Stimulated activated memory B cell treated with anti-CD40 and anti-IgM and Interleukin-4, amounts not matched to agents 10 μg/mL and 1 μg/mL and 100 μg/mL, for 72 hours (primary cell): ENCODE data around the gene MBOAT1.
"Not testable (repeated sequence)": the region's sequence is repeated elsewhere in the genome, so short reads cannot be mapped to it uniquely, and the experiment has no call there.

Experiments used
- ATAC-seq: fragments of 150-1000 bp; cut with Tn5 transposase; 2 replicates; pipeline ENCODE4 v1.10.0; 2021
- H3K27ac Mint-ChIP-seq: one replicate; pipeline ENCODE4 v1.8.0; 2022; ENCODE audit warnings: mild to moderate bottlenecking, mixed read lengths
- H3K27me3 Mint-ChIP-seq: one replicate; pipeline ENCODE4 v1.8.0; 2022; ENCODE audit warnings: mixed read lengths
- H3K36me3 Mint-ChIP-seq: one replicate; pipeline ENCODE4 v1.8.0; 2022; ENCODE audit warnings: mixed read lengths
- H3K4me1 Mint-ChIP-seq: one replicate; pipeline ENCODE4 v1.8.0; 2022; ENCODE audit warnings: mixed read lengths
- H3K4me3 Mint-ChIP-seq: one replicate; pipeline ENCODE4 v1.8.0; 2022; ENCODE audit warnings: mild to moderate bottlenecking, moderate library complexity, mixed read lengths
- H3K9me3 Mint-ChIP-seq: one replicate; pipeline ENCODE4 v1.8.0; 2022; ENCODE audit warnings: mixed read lengths

MBOAT1 gene

DNA sequence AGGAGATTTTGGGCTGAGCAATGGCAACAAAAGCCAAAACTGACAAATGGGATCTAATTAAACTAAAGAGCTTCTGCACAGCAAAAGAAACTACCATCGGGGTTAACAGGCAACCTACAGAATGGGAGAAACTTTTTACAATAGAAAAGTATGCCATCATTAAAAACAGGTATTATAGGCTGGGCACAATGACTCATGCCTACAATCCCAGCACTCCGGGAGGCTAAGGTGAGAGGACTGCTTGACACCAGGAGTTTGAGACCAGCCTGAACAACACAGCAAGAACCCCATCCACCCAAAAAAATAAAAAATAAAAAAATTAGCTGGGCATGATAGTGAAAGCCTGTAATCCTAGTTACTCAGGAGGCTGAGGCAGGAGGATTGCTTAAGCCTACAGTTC lies 55.4 kb downstream of the MBOAT1 start:
- H3K9me3 Mint-ChIP-seq = peaks cover 2% of the 10 kb centered on the region
- no peak overlapping the region for H3K27ac Mint-ChIP-seq
- no peaks in the 10 kb centered on the region for H3K36me3 Mint-ChIP-seq
- H3K4me3 Mint-ChIP-seq = no peak overlapping the region
- H3K4me1 Mint-ChIP-seq = no peaks in the 10 kb centered on the region
- H3K27me3 Mint-ChIP-seq = no peaks in the 10 kb centered on the region
- ATAC-seq = no peak

GRCh38 chr6:20154753-20155152 lies 57.5 kb downstream of the MBOAT1 start:
- Mint-ChIP-seq H3K27me3 (no peaks in the 10 kb centered on the region), H3K27ac (no peak overlapping the region), H3K9me3 (peaks cover 2% of the 10 kb centered on the region), H3K4me3 (no peak overlapping the region), H3K4me1 (no peaks in the 10 kb centered on the region), H3K36me3 (no peaks in the 10 kb centered on the region)
- no peak for ATAC-seq

DNA sequence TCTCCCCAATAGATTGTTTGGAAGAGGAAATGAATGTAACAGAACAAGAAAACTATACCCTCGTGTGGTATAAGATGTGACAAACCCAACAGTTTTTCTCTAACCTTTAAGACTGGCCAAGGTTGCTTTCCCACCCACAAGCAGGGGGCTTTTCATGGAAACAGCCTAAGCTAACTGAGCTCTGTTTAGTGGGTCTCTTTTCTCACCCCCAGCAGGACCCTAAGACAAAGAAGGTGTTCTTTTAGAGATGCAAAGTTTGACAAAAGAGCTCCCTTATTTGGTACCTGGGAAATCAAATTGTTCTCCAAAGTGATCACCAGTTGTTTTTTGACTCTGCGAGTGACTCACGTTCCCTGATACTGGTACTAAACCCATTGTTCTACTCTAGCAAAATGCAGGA lies 59.1 kb downstream of the MBOAT1 start:
- H3K4me3 Mint-ChIP-seq = no peak overlapping the region

GRCh38 chr6:20148433-20148832 lies 63.8 kb downstream of the MBOAT1 start:
- H3K4me3 Mint-ChIP-seq = no peak overlapping the region
- no peaks in the 10 kb centered on the region for H3K27me3 Mint-ChIP-seq
- no peak for ATAC-seq
- H3K27ac Mint-ChIP-seq = no peak overlapping the region
- H3K36me3 Mint-ChIP-seq = no peaks in the 10 kb centered on the region
- no peaks in the 10 kb centered on the region for H3K9me3 Mint-ChIP-seq
- H3K4me1 Mint-ChIP-seq = no peaks in the 10 kb centered on the region

More for the DNA sequence above, 59.1 kb downstream of the MBOAT1 start:
- Mint-ChIP-seq H3K36me3 (no peaks in the 10 kb centered on the region), H3K27ac (no peak overlapping the region), H3K4me1 (no peaks in the 10 kb centered on the region), H3K27me3 (no peaks in the 10 kb centered on the region), H3K9me3 (no peaks in the 10 kb centered on the region)
- ATAC-seq = no peak

DNA sequence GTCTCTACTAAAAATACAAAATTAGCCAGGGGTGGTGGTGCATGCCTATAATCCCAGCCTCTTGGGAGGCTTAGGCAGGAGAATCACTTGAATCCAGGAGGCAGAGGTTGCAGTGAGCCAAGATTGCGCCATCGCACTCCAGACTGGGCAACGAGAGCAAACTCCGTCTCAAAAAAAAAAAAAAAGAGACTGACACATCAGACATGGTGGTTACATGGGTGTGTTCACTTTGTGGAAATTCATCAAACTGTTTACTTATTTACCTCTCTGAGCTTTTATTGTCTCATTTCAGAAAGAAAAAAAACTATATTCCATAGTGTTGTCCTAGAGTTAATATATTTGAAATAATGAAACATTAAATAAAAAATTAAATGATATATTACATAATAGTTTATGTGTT lies 64.8 kb downstream of the MBOAT1 start:
- H3K27me3 Mint-ChIP-seq = no peaks in the 10 kb centered on the region
- no peak for ATAC-seq
- no peaks in the 10 kb centered on the region for H3K9me3 Mint-ChIP-seq
- H3K36me3 Mint-ChIP-seq = no peaks in the 10 kb centered on the region
- H3K27ac Mint-ChIP-seq = no peak overlapping the region
- H3K4me1 Mint-ChIP-seq = no peaks in the 10 kb centered on the region
- no peak overlapping the region for H3K4me3 Mint-ChIP-seq

DNA sequence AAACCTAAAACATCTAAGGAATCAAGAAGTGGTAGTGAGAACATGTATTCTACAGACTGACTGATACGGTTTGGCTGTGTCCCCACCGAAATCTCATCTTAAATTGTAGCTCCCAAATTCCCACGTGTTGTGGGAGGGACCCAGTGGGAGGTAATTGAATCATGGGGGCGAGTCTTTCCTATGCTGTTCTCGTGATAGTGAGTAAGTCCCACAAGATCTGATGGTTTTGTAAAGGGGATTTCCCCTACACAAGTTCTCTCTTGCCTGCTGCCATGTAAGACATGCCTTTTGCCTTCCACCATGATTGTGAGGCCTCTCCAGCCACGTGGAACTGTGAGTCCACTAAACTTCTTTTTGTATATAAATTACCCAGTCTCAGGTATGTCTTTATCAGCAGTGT lies 65.4 kb downstream of the MBOAT1 start:
- not testable (repeated sequence) for H3K9me3 Mint-ChIP-seq, ATAC-seq

DNA sequence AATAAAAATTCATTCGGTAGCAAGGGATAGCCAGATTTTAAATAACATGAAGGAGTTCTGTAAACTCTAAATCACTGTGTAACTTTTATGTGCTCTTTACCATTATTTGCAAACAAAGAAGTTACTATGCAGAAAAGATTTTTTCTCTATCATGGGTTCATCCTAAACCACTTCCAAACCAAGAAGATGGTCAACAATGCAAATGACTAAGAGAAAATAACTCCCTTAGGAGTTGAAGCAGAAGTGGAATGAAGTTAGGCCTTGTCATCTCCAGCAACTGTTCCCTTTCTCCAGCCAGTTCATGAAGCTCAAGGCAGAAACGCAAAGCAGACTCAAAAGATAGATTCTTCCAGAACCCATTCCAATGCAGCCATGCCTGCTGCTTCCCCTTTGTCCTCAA lies 66.0 kb downstream of the MBOAT1 start:
- H3K27ac Mint-ChIP-seq = no peak overlapping the region
- ATAC-seq = no peak
- H3K36me3 Mint-ChIP-seq = peaks cover 4% of the 10 kb centered on the region
- H3K4me1 Mint-ChIP-seq = no peaks in the 10 kb centered on the region
- no peak overlapping the region for H3K4me3 Mint-ChIP-seq
- no peaks in the 10 kb centered on the region for H3K27me3 Mint-ChIP-seq
- no peaks in the 10 kb centered on the region for H3K9me3 Mint-ChIP-seq

More for the DNA sequence above, 65.4 kb downstream of the MBOAT1 start:
- not testable (repeated sequence) for H3K4me1 Mint-ChIP-seq, H3K27me3 Mint-ChIP-seq, H3K27ac Mint-ChIP-seq, H3K36me3 Mint-ChIP-seq, H3K4me3 Mint-ChIP-seq

GRCh38 chr6:20142866-20143265 lies 69.4 kb downstream of the MBOAT1 start:
- H3K36me3 Mint-ChIP-seq = peaks cover 4% of the 10 kb centered on the region
- no peaks in the 10 kb centered on the region for H3K27me3 Mint-ChIP-seq
- H3K9me3 Mint-ChIP-seq = no peaks in the 10 kb centered on the region
- ATAC-seq = no peak
- H3K27ac Mint-ChIP-seq = no peak overlapping the region
- no peaks in the 10 kb centered on the region for H3K4me1 Mint-ChIP-seq
- H3K4me3 Mint-ChIP-seq = no peak overlapping the region

DNA sequence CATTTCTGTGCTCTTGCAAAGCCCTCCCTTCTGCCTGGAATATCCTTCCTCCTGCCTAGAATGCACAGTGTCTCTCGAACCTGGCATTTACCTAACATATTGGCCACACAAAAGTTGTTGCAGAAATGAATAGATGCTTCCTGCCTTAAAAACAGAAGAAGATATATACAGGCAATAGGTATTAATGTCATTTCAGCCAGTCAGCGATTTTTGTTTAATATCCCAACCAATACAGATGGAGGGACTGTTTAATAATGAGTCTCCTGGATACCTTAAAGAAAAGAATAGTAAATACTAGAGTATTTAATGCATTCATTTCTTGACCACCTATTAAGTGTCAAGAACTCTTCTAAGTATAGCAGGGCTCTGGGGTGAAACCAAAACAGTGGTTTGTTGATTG lies 70.3 kb downstream of the MBOAT1 start:
- H3K36me3 Mint-ChIP-seq = peaks cover 4% of the 10 kb centered on the region
- no peak overlapping the region for H3K27ac Mint-ChIP-seq
- H3K4me1 Mint-ChIP-seq = no peaks in the 10 kb centered on the region

GRCh38 chr6:20139127-20139963 lies 72.9 kb downstream of the MBOAT1 start:
- H3K27me3 Mint-ChIP-seq = not testable (repeated sequence)

More for the DNA sequence above, 70.3 kb downstream of the MBOAT1 start:
- no peak for ATAC-seq
- H3K27me3 Mint-ChIP-seq = no peaks in the 10 kb centered on the region
- no peaks in the 10 kb centered on the region for H3K9me3 Mint-ChIP-seq
- no peak overlapping the region for H3K4me3 Mint-ChIP-seq

DNA sequence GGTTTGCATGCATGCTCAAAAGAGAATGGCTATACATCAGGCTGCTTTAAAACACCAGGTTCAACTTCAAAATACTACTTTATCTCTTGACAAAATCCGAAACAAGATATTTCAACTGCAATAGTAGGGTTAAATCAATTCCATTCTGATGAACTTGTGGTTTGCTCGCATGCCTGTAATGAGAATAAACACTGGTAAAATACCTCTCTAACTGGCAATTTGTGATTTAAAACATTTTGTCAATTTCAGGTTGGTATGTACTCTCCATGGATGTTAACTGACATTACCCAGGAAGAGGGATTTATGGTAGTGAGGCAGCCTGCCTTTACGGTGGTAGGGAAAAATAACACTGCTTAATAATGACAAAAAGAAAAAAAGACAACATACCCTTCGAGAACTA lies 74.4 kb downstream of the MBOAT1 start:
- Mint-ChIP-seq H3K4me1 (no peaks in the 10 kb centered on the region), H3K36me3 (peaks cover 4% of the 10 kb centered on the region), H3K4me3 (no peak overlapping the region), H3K27ac (no peak overlapping the region), H3K9me3 (no peaks in the 10 kb centered on the region), H3K27me3 (no peaks in the 10 kb centered on the region)
- no peak for ATAC-seq

More at GRCh38 chr6:20139127-20139963, 72.9 kb downstream of the MBOAT1 start:
- ATAC-seq, H3K27ac Mint-ChIP-seq, H3K4me1 Mint-ChIP-seq, H3K4me3 Mint-ChIP-seq, H3K36me3 Mint-ChIP-seq, H3K9me3 Mint-ChIP-seq: not testable (repeated sequence)

DNA sequence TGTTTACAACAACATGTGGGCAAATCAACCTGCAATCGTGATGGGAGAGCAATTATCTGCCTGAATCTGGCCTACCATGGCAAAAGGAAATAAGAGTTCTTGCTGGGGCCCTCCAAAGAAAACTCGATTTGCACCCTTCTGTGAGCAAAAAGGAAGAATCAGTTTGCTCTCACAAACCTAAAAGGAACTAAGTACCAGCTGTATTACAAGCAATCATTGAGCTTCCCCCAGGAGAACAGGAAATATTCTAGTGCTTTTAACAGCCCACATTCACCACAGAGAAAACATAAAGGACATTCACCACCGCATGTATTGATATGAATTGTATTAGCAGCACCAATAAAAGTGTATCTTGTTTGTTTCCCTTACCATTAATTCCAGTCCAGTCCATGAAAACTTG lies 75.0 kb downstream of the MBOAT1 start:
- Mint-ChIP-seq H3K9me3 (no peaks in the 10 kb centered on the region), H3K36me3 (peaks cover 4% of the 10 kb centered on the region), H3K27ac (no peak overlapping the region), H3K27me3 (no peaks in the 10 kb centered on the region), H3K4me3 (no peak overlapping the region), H3K4me1 (no peaks in the 10 kb centered on the region)
- no peak for ATAC-seq

DNA sequence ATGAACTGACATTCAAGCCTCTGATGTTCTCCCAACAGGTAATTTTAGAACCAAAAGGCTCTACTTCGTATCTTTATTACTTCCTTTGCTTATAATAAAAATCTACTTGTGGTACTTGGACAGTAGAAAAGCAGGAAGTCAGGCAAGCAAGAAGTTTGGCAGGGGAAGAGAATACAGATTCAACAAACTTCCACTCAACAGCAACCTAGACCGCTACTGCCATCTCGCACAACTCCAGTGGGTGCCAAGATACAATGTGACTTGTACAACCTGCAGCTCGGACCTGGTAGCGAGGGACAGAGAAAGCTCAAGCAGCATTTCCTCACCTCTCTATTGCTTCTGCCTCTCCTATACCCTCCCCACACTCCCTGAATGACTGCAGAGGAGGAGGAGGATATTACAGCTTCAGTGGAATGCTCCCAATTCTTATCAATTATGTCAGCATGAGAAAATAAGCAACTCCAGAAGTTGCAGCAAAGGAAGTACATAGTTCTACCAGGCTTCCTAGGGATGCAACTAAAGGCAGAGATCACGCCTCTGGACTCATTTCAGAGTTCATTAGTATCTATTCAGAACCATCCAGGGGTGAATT lies 76.5 kb downstream of the MBOAT1 start:
- no peak for ATAC-seq
- no peaks in the 10 kb centered on the region for H3K9me3 Mint-ChIP-seq
- H3K4me1 Mint-ChIP-seq = no peaks in the 10 kb centered on the region
- H3K4me3 Mint-ChIP-seq = no peak overlapping the region
- H3K36me3 Mint-ChIP-seq = no peaks in the 10 kb centered on the region
- H3K27me3 Mint-ChIP-seq = no peaks in the 10 kb centered on the region
- H3K27ac Mint-ChIP-seq = no peak overlapping the region

DNA sequence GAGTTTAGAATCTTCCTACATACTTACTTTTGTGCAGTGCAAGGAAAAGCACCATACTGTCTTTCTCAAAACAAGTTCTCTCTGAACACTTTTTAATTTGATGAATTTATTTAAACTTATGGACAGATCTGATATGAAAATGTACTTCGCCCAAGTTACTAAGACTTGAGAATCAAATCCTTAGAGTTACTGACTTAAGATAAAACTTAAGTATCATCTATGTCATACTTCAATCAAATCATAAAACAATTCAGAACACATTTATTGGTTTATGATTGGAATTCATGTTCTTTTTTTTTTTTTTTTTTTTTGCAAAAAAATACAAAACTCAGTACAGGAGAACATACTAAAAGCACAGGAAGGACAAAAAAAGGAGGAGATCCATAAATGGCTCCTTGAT lies 77.7 kb downstream of the MBOAT1 start:
- Mint-ChIP-seq H3K27ac (no peak overlapping the region), H3K9me3 (no peaks in the 10 kb centered on the region), H3K4me1 (no peaks in the 10 kb centered on the region), H3K27me3 (no peaks in the 10 kb centered on the region), H3K36me3 (no peaks in the 10 kb centered on the region), H3K4me3 (no peak overlapping the region)
- no peak for ATAC-seq

DNA sequence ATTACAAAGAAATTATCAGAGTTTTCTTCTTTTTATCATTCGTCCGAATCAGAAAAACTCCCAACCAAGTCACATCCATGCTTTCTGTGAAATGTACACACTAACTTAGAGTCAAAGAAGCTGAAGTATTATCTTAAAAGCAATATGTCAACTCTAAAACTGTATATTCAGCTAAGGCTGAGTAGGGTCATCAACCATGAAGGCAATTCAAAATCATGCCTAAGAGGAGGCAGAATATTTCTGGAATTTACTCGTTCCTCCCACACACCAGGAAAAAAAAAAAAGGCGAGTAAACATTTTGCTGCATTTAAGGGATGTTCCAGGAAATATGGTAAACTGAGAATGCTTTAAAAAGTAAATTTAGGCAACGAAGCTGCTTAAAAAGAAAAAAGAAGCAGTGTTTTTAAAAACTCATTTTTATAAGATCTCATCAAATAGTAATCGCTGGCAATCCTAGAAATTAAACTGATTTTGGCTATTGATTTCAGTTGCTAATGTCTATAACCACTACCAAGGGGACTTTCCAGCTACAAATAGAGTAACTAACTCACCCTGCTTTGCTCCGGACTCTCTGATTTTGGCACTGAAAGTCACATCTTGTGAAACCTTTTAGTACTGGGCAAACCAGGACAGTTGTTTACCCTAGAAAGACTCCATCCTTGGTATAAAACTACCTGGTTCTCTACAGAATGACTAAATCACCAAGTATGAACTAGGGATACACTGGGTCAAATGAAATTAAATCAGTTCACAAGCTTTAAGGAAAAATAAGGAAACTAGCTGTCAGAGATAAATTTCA lies 82.8 kb downstream of the MBOAT1 start:
- ATAC-seq = no peak
- Mint-ChIP-seq H3K4me1 (peaks cover 6% of the 10 kb centered on the region), H3K4me3 (no peak overlapping the region), H3K36me3 (no peaks in the 10 kb centered on the region), H3K27me3 (no peaks in the 10 kb centered on the region), H3K27ac (no peak overlapping the region), H3K9me3 (no peaks in the 10 kb centered on the region)
